Inferior parietal cortex (tissue), 1 donor: ENCODE data around the gene CLPSL1.

Source experiments
- DNase-seq: peaks from one replicate; pipeline ENCODE4 v3.0.0-alpha.2; 2016; ENCODE audit errors: extremely low spot score

CLPSL1 gene

GRCh38 chr6:35757456-35758123 is 23.2 kb upstream of the CLPSL1 start:
- DNase-seq = no peak

- DNase-seq = no peak
Observed at GRCh38 chr6:35759426-35759825, 21.4 kb upstream of the CLPSL1 start.

- DNase-seq = no peak
Observed at GRCh38 chr6:35765739-35766138, 15.1 kb upstream of the CLPSL1 start.

GRCh38 chr6:35769211-35769610 is 11.6 kb upstream of the CLPSL1 start:
- DNase-seq = no peak

- no peak for DNase-seq
Observed at GRCh38 chr6:35771343-35771627, 9.5 kb upstream of the CLPSL1 start.

GRCh38 chr6:35774116-35774794 is 6.6 kb upstream of the CLPSL1 start:
- no peak for DNase-seq

GRCh38 chr6:35775031-35775430 is 5.8 kb upstream of the CLPSL1 start:
- DNase-seq = no peak

GRCh38 chr6:35776364-35777215 is 4.2 kb upstream of the CLPSL1 start, which contains the start of gene CLPSL2:
CLPSL2 (plus strand) TSS chr6:35776598; CDS start chr6:35776619, 21 bp downstream.
- no peak for DNase-seq

- DNase-seq = no peak
Observed at GRCh38 chr6:35777356-35778102, 3.3 kb upstream of the CLPSL1 start.

GRCh38 chr6:35778437-35778836 is 2.4 kb upstream of the CLPSL1 start:
- DNase-seq = no peak

- DNase-seq = no peak
Observed at GRCh38 chr6:35781290-35781689, 471 bp downstream of the CLPSL1 start.

GRCh38 chr6:35782424-35782823 is 1.6 kb downstream of the CLPSL1 start:
- no peak for DNase-seq

- no peak for DNase-seq
Observed at GRCh38 chr6:35784200-35784599, 3.4 kb downstream of the CLPSL1 start.

- DNase-seq = no peak
Observed at GRCh38 chr6:35786272-35786671, 5.5 kb downstream of the CLPSL1 start.

GRCh38 chr6:35786810-35787209 is 6.0 kb downstream of the CLPSL1 start:
- DNase-seq = no peak

GRCh38 chr6:35787266-35788218 is 6.7 kb downstream of the CLPSL1 start:
- no peak for DNase-seq

- no peak for DNase-seq
Observed at GRCh38 chr6:35788423-35788982, 7.7 kb downstream of the CLPSL1 start.

GRCh38 chr6:35790683-35791082 is 9.9 kb downstream of the CLPSL1 start:
- no peak for DNase-seq

- no peak for DNase-seq
Observed at GRCh38 chr6:35794536-35795452, 14.0 kb downstream of the CLPSL1 start.
